A549 (cell line): ENCODE data around the gene CRTAP. TPM values are rescaled to one million over a fixed set of nuclear protein-coding genes. Genes with fewer than 3 reads are reported as not detected.
A peak's percentile ranks its signal among the peaks of the same experiment; 100 is the strongest.

Source experiments
- ATAC-seq, 2 experiments: fragments of 200-7000 bp in 1 of 2; fragments of >200 bp in 1 of 2; cut with Nextera tagmentation in 1 of 2; cut with Tn5 transposase in 1 of 2; 3 replicates each; pipeline versions ENCODE4 v1.8.0 to v1.9.1; 2018 to 2020; ENCODE audit warnings: mild to moderate bottlenecking in 1 of 2, moderate library complexity in 1 of 2
- CTCF ChIA-PET: fragments of 300-600 bp; sonication (Branson Sonifier 250); formaldehyde crosslinking; extraction: SDS; loops from one replicate; lab custom pipeline; 2021; ENCODE audit warnings: antibody characterized with exemption, inconsistent platforms; lab: Yijun Ruan, JAX
- POLR2A ChIA-PET: fragments of 350-600 bp; formaldehyde crosslinking; extraction: SDS; loops from one replicate; lab custom pipeline; 2021; ENCODE audit warnings: antibody characterized with exemption, inconsistent platforms; lab: Yijun Ruan, JAX
- DNase-seq, 2 experiments: peaks; one replicate each; pipeline versions ENCODE4 v3.0.0 to v3.0.0-alpha.2; 2011 to 2016; ENCODE audit warnings: low read depth in 1 of 2, low spot score in 1 of 2
- FAIRE-seq: peaks from 2 replicates; lab custom pipeline; 2011; peaks lifted over from hg19 to GRCh38; lab: Jason Lieb, UNC
- H3K27ac ChIP-seq, 2 experiments: fragments of >200 bp; sonication (Bioruptor Twin); formaldehyde crosslinking; 3 replicates each; pipeline ENCODE4 v1.5.1; 2016 to 2017
- H3K4me1 ChIP-seq: fragments of >200 bp; sonication (Bioruptor Twin); formaldehyde crosslinking; 3 replicates; pipeline ENCODE4 v1.6.1; 2016
- H3K4me2 ChIP-seq: fragments of >200 bp; sonication (Bioruptor Twin); formaldehyde crosslinking; 3 replicates; pipeline ENCODE4 v1.6.1; 2016
- H3K4me3 ChIP-seq: fragments of >200 bp; sonication (Bioruptor Twin); formaldehyde crosslinking; 3 replicates; pipeline ENCODE4 v1.5.1; 2016
- H3K9me3 ChIP-seq: fragments of >200 bp; sonication (Bioruptor Twin); formaldehyde crosslinking; 3 replicates; pipeline ENCODE4 v1.6.1; 2016
- CBX2 ChIP-seq: fragments of 200-600 bp; sonication (generic); IDR thresholded peaks from 2 replicates; pipeline ENCODE4 v1.6.1; 2016; ENCODE audit warnings: low read depth, mild to moderate bottlenecking, borderline replicate concordance
- CHD2 ChIP-seq: fragments of 150-350 bp; IDR thresholded peaks from 2 replicates; pipeline ENCODE4 v1.6.1; 2014; ENCODE audit warnings: low read length; ENCODE audit not compliant: partially characterized antibody
- EHF ChIP-seq: fragments of 250-450 bp; sonication (Bioruptor Pico); IDR thresholded peaks from 2 replicates; pipeline ENCODE4 v1.5.0; 2020; ENCODE audit warnings: mild to moderate bottlenecking
- FOSB ChIP-seq: fragments of 250-450 bp; sonication (Bioruptor Pico); IDR thresholded peaks from 2 replicates; pipeline ENCODE4 v1.5.0; 2020; ENCODE audit warnings: mild to moderate bottlenecking, moderate library complexity
- FOSL2 ChIP-seq, 2 experiments: fragments of 450-650 bp in 1 of 2; fragments of >200 bp in 1 of 2; sonication (Bioruptor Twin) in 1 of 2; formaldehyde crosslinking; IDR thresholded peaks; 2 replicates each; pipeline versions ENCODE4 v1.5.0 to v1.6.1; 2016 to 2020; ENCODE audit warnings: mild to moderate bottlenecking in 1 of 2, moderate library complexity in 1 of 2
- FOXS1 ChIP-seq: fragments of 250-450 bp; sonication (Bioruptor Pico); IDR thresholded peaks from 2 replicates; pipeline ENCODE4 v1.5.0; 2020; ENCODE audit warnings: mild to moderate bottlenecking, moderate library complexity
- HOXA7 ChIP-seq: fragments of 250-450 bp; sonication (Bioruptor Pico); IDR thresholded peaks from 2 replicates; pipeline ENCODE4 v1.5.0; 2020; ENCODE audit warnings: mild to moderate bottlenecking, moderate library complexity
- JUN ChIP-seq, 2 experiments: fragments of >200 bp; sonication (Bioruptor Twin); formaldehyde crosslinking; IDR thresholded peaks; 2 replicates in 1 of 2; 3 replicates in 1 of 2; pipeline ENCODE4 v1.6.1; 2016 to 2017
- JUNB ChIP-seq: fragments of >200 bp; sonication (Bioruptor Twin); formaldehyde crosslinking; IDR thresholded peaks from 2 replicates; pipeline ENCODE4 v1.6.1; 2016
- KDM5A ChIP-seq: fragments of 200-600 bp; sonication (generic); IDR thresholded peaks from 2 replicates; pipeline ENCODE4 v1.6.1; 2016; ENCODE audit warnings: antibody characterized with exemption, mild to moderate bottlenecking
- MAFK ChIP-seq: fragments of 450-650 bp; IDR thresholded peaks from 2 replicates; pipeline ENCODE4 v1.6.1; 2014; ENCODE audit not compliant: partially characterized antibody
- MAZ ChIP-seq: fragments of 150-350 bp; IDR thresholded peaks from 2 replicates; pipeline ENCODE4 v1.6.1; 2014; ENCODE audit warnings: antibody characterized with exemption, low read depth, low read length, borderline replicate concordance
- NR3C1 ChIP-seq: fragments of >200 bp; sonication (Bioruptor Twin); formaldehyde crosslinking; IDR thresholded peaks from 3 replicates; pipeline ENCODE4 v1.6.1; 2017
- POLR2A ChIP-seq: IDR thresholded peaks from 2 replicates; pipeline ENCODE4 v1.6.1; 2012; ENCODE audit warnings: mild to moderate bottlenecking, low read length
- RAD21 ChIP-seq, 2 experiments: fragments of >200 bp in 1 of 2; sonication (Bioruptor Twin) in 1 of 2; formaldehyde crosslinking in 1 of 2; IDR thresholded peaks in 1 of 2; conservative IDR thresholded peaks in 1 of 2; 2 replicates in 1 of 2; 3 replicates in 1 of 2; pipeline ENCODE4 v1.6.1; 2012 to 2018; ENCODE audit warnings: inconsistent platforms in 1 of 2
- TP53 ChIP-seq: fragments of 250-450 bp; sonication (Bioruptor Pico); IDR thresholded peaks from 2 replicates; pipeline ENCODE4 v1.5.0; 2021; ENCODE audit warnings: mild to moderate bottlenecking, moderate library complexity
- ZC3H11A ChIP-seq: fragments of 450-650 bp; IDR thresholded peaks from 2 replicates; pipeline ENCODE4 v1.6.1; 2014; ENCODE audit warnings: antibody characterized with exemption, mild to moderate bottlenecking
- ZSCAN20 ChIP-seq: fragments of 250-450 bp; sonication (Bioruptor Pico); IDR thresholded peaks from 2 replicates; pipeline ENCODE4 v1.8.0; 2022; ENCODE audit warnings: mild to moderate bottlenecking, moderate library complexity
- WGBS: methylation state at CpG from one replicate; pipeline ENCODE4 v1.1.6; 2017; ENCODE audit errors: missing lambda C conversion rate; 5-methylcytosine and 5-hydroxymethylcytosine counted together
- polyA plus RNA-seq, 4 experiments: library from polyadenylated mRNA; depleted of rRNA in 3 of 4; stranded (reverse); fragments of >200 nt; fragmentation: RNase III in 1 of 4; extraction: RNeasy Plus Mini Kit Qiagen cat#74134 plus additional on column Dnase treatment in 1 of 4; gene quantifications; 2 replicates in 3 of 4; 3 replicates in 1 of 4; pipeline ENCODE4 v1.2.3, GENCODE V29; 2011 to 2017
- TF ChIP-seq, protein P1 (sequence below): fragments of 150-350 bp; IDR thresholded peaks from 2 replicates; pipeline ENCODE4 v1.6.1; 2014; ENCODE audit warnings: low read depth, mild to moderate bottlenecking, low read length
- TF ChIP-seq, protein P2 (sequence below): fragments of 450-650 bp; IDR thresholded peaks from 2 replicates; pipeline ENCODE4 v1.6.1; 2014; ENCODE audit warnings: antibody characterized with exemption
- TF ChIP-seq, protein P3 (sequence below): fragments of >200 bp; sonication (Bioruptor Twin); formaldehyde crosslinking; IDR thresholded peaks from 3 replicates; pipeline ENCODE4 v1.5.1; 2016

CRTAP gene
- polyA plus RNA-seq, 2 of the 4 experiments (the other 2 are of a cell fraction), result 181 to 355 TPM

DNA sequence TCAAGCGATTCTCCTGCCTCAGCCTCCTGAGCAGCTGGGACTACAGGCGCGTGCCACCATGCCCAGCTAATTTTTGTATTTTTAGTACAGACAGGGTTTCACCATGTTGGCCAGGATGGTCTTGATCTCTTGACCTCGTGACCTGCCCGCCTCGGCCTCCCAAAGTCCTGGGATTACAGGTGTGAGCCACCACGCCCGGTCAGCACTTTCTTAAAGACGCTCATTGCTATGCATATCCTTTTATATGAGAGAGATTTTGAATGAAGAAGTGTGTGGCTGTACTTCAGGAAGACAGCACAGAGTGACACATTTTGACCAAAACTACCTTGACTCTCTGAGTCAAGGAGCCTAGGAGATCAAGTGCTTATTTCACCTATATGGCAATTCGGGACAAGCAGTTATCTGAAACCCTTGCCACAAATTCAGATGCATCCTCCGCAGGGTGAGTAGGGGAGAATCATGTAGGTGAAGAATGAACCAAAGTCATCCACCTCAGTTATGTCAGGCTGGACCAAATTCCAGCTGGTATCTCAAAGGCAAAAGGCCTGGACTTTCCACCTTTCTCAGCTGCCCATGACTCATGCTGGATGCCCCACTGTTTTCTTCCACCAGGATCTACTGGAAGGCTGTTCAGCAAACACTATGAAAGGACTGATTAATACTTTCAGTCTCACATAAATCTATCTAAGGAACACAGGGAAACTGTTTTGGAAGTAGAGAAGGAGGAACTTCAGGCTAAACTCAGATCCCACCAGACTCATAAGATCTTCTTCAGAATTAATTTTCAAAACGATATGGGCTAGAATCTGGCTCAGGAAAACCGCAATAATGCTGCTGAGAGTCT lies 72.9 kb downstream of the CRTAP start:
- peak overlapping the region; percentile 61 for H3K4me2 ChIP-seq
- 0 out of 3 replicates have a peak, but pooled peaks cover 4% of the 10 kb centered on the region for H3K9me3 ChIP-seq
- FAIRE-seq, result no peak
- peak; percentile 80 to 88 for ATAC-seq
- no peak overlapping the region for H3K4me3 ChIP-seq
- 0 out of 6 replicates have a peak overlapping the region, but pooled peaks of 1 of the 2 experiments have one; percentile 30 for H3K27ac ChIP-seq
- ChIA-PET CTCF (interaction anchor here (0.7 kb wide), 2 partner anchors 29 to 239 kb away, joined by 3 read pairs; no protein-coding TSS in a partner anchor), POLR2A (no interaction called here)
- peaks cover 11% of the 10 kb centered on the region for H3K4me1 ChIP-seq
- TF ChIP-seq MAFK (peak; percentile 83), FOSL2 (IDR thresholded peaks at IDR 0.05) (0 out of 2 replicates have a peak, but pooled peaks have one; percentile 39), FOSL2 (CRISPR knock-in tag; IDR thresholded peaks at IDR 0.05) (peak; percentile 36; the same call in 1 of the 2 replicates), CHD2 (no peak)
- WGBS, result 90% methylated on average over 13 of the region's 13 CpGs
- peak; percentile 20 to 42 for DNase-seq

DNA sequence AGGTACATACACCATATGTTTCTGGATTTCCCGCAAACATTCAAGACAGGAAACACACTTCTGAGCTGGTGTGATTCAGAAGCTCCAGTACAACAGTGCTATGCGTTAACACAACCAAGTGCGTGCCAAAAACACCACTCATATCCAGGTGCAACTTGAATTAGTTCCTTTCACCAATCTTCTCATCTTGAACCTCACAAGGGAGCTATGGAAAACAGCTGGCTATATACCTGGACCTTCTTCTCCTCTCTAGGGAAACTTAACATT lies 73.5 kb downstream of the CRTAP start:
- peaks cover 11% of the 10 kb centered on the region for H3K4me1 ChIP-seq
- 86% methylated on average over 3 of the region's 3 CpGs for WGBS
- DNase-seq, result no peak
- ATAC-seq, result peak in 1 of 2 experiments; percentile 19; a peak in 1 of 6 replicates
- ChIA-PET CTCF (interaction anchor here (1.3 kb wide), 1 partner anchor 186 kb away, joined by 3 read pairs; no protein-coding TSS in a partner anchor), POLR2A (no interaction called here)
- no peak overlapping the region for H3K4me3 ChIP-seq
- H3K27ac ChIP-seq, result 0 out of 6 replicates have a peak overlapping the region, but pooled peaks of 1 of the 2 experiments have one; percentile 30
- 0 out of 3 replicates have a peak, but pooled peaks cover 2% of the 10 kb centered on the region for H3K9me3 ChIP-seq
- H3K4me2 ChIP-seq, result peak overlapping the region; percentile 61
- no peak for FAIRE-seq
- no peak for TF ChIP-seq MAFK
- TF ChIP-seq ZSCAN20 (CRISPR knock-in tag), result no peak
- no peak for TF ChIP-seq FOXS1 (CRISPR knock-in tag)
- no peak for TF ChIP-seq FOSB (CRISPR knock-in tag)
- TF ChIP-seq EHF (CRISPR knock-in tag), result no peak
- TF ChIP-seq KDM5A, result no peak
- TF ChIP-seq, all 56 proteins: peak for 0

DNA sequence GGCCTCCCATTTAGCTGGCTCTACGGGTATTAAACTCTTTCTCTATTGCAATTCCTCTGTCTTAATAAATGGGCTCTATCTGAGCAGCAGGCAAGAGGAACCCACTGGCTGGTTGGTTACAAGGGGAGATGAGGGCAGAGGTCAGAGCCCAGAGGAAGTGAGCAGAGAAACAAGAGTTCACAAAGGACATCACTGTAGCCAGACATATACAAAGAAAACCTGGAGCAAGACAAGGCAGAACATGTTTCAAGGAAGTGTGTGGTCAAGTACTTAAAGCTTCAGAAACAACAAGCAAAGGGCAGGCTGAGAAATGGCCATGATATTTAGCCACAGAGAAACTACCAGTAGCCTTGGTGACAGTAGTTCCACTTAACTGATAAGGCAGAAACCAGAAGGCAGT lies 80.5 kb downstream of the CRTAP start:
- 65% methylated on average over 1 of the region's 1 CpG for WGBS
- ATAC-seq, result no peak
- ChIA-PET POLR2A (no interaction called here), CTCF (interaction anchor here (2.1 kb wide), 1 partner anchor 63 kb away, joined by 5 read pairs; no protein-coding TSS in a partner anchor)
- Histone ChIP-seq H3K4me3 (no peak overlapping the region), H3K4me2 (no peak overlapping the region), H3K4me1 (peaks cover 10% of the 10 kb centered on the region; the same call in 1 of the 3 replicates), H3K9me3 (no peaks in the 10 kb centered on the region), H3K27ac (no peak overlapping the region)
- TF ChIP-seq, protein P1, sequence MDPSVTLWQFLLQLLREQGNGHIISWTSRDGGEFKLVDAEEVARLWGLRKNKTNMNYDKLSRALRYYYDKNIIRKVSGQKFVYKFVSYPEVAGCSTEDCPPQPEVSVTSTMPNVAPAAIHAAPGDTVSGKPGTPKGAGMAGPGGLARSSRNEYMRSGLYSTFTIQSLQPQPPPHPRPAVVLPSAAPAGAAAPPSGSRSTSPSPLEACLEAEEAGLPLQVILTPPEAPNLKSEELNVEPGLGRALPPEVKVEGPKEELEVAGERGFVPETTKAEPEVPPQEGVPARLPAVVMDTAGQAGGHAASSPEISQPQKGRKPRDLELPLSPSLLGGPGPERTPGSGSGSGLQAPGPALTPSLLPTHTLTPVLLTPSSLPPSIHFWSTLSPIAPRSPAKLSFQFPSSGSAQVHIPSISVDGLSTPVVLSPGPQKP, result no peak
- TF ChIP-seq JUN (IDR thresholded peaks at IDR 0.05), result no peak
- TF ChIP-seq HOXA7, result no peak
- no peak for TF ChIP-seq CBX2
- no peak for TF ChIP-seq CHD2
- TF ChIP-seq NR3C1, result no peak
- no peak for TF ChIP-seq FOXS1 (CRISPR knock-in tag)
- TF ChIP-seq JUNB, result no peak
- TF ChIP-seq POLR2A, result no peak
- no peak for TF ChIP-seq FOSL2 (IDR thresholded peaks at IDR 0.05)
- TF ChIP-seq FOSL2 (CRISPR knock-in tag; IDR thresholded peaks at IDR 0.05), result no peak
- TF ChIP-seq ZC3H11A, result no peak
- no peak for TF ChIP-seq TP53
- TF ChIP-seq RAD21 (conservative IDR thresholded peaks at IDR 0.05 in 1 of 2, IDR thresholded peaks at IDR 0.05 in 1 of 2), result no peak
- TF ChIP-seq MAZ, result no peak
- TF ChIP-seq, protein P2, sequence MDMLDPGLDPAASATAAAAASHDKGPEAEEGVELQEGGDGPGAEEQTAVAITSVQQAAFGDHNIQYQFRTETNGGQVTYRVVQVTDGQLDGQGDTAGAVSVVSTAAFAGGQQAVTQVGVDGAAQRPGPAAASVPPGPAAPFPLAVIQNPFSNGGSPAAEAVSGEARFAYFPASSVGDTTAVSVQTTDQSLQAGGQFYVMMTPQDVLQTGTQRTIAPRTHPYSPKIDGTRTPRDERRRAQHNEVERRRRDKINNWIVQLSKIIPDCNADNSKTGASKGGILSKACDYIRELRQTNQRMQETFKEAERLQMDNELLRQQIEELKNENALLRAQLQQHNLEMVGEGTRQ, result no peak
- TF ChIP-seq, protein P3, sequence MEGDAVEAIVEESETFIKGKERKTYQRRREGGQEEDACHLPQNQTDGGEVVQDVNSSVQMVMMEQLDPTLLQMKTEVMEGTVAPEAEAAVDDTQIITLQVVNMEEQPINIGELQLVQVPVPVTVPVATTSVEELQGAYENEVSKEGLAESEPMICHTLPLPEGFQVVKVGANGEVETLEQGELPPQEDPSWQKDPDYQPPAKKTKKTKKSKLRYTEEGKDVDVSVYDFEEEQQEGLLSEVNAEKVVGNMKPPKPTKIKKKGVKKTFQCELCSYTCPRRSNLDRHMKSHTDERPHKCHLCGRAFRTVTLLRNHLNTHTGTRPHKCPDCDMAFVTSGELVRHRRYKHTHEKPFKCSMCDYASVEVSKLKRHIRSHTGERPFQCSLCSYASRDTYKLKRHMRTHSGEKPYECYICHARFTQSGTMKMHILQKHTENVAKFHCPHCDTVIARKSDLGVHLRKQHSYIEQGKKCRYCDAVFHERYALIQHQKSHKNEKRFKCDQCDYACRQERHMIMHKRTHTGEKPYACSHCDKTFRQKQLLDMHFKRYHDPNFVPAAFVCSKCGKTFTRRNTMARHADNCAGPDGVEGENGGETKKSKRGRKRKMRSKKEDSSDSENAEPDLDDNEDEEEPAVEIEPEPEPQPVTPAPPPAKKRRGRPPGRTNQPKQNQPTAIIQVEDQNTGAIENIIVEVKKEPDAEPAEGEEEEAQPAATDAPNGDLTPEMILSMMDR, result no peak
- no peak for DNase-seq
- FAIRE-seq, result no peak
